Peyer's patch (tissue), 4 donors: ENCODE measurements around the gene BCL7B.

Experiments used
- POLR2A ChIP-seq, 2 donors: fragments of 450-650 bp; IDR thresholded peaks; one replicate each; pipeline ENCODE4 v1.5.1; 2017; ENCODE audit warnings: antibody characterized with exemption in 2 of 2, mild to moderate bottlenecking in 2 of 2, moderate library complexity in 2 of 2
- TF ChIP-seq, protein P1 (sequence below), 6 experiments: fragments of 450-650 bp in 4 of 6; fragments of 200-600 bp in 2 of 6; sonication (generic) in 1 of 6; IDR thresholded peaks; one replicate each; pipeline ENCODE4 v1.5.1; 2017 to 2019; ENCODE audit warnings: antibody characterized with exemption in 6 of 6, mild to moderate bottlenecking in 3 of 6, moderate library complexity in 1 of 6

DNA sequence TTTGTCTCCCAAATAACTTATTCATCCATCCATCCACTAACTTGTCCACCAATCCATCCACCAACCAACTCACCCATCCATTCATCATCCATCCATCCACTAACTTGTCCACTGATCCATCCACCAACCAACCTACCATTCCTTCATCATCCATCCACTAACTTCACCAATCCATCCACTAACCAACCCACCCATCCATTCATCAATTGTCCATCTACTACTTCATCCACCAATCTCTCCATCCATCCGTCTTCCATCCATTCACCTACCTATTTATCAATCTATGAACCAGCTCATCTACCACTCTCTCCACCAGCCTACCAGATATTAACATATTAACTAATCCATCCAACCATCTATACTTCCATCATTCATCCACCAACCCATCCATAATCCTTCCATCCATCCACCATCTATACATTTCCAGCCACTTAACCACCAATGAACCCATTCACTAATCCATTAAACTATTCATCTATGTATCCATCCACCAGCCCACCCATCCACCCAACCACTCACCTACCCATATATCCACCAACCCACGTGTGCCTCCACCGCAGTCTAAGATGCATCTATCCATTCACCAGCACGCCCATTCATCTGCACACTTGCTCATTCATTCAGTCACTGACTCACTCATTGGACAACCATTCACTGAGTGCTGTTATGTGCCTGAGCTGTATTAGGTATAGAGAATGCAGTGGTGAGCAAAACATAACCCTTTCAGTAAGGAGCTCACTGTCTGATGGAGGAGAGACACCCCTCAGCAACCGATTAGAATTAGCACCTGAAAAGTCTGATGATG lies 40.7 kb upstream of the BCL7B start:
- TF ChIP-seq, protein P1, sequence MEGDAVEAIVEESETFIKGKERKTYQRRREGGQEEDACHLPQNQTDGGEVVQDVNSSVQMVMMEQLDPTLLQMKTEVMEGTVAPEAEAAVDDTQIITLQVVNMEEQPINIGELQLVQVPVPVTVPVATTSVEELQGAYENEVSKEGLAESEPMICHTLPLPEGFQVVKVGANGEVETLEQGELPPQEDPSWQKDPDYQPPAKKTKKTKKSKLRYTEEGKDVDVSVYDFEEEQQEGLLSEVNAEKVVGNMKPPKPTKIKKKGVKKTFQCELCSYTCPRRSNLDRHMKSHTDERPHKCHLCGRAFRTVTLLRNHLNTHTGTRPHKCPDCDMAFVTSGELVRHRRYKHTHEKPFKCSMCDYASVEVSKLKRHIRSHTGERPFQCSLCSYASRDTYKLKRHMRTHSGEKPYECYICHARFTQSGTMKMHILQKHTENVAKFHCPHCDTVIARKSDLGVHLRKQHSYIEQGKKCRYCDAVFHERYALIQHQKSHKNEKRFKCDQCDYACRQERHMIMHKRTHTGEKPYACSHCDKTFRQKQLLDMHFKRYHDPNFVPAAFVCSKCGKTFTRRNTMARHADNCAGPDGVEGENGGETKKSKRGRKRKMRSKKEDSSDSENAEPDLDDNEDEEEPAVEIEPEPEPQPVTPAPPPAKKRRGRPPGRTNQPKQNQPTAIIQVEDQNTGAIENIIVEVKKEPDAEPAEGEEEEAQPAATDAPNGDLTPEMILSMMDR (IDR thresholded peaks at IDR 0.05) = no peak
- no peak for TF ChIP-seq POLR2A (IDR thresholded peaks at IDR 0.05)
